HepG2 (cell line): Measurements from ENCODE around the gene MECR. TPM values are rescaled to one million over a fixed set of nuclear protein-coding genes. Genes with fewer than 3 reads are reported as not detected.

ENCODE experiments used
- ATM ChIP-seq: fragments of 450-650 bp; IDR thresholded peaks from 2 replicates; pipeline ENCODE4 v1.7.1; 2017; ENCODE audit warnings: mild to moderate bottlenecking, borderline replicate concordance
- CBX2 ChIP-seq, 2 experiments: fragments of 200-600 bp in 1 of 2; sonication (generic); formaldehyde crosslinking in 1 of 2; IDR thresholded peaks; 2 replicates each; pipeline versions ENCODE4 v1.7.0 to v1.8.1; 2018 to 2022; ENCODE audit warnings: low read depth in 2 of 2, low read length in 1 of 2, mild to moderate bottlenecking in 1 of 2, missing genetic modification reagents in 1 of 2
- ERF ChIP-seq: IDR thresholded peaks from 2 replicates; pipeline ENCODE4 v1.6.1; 2018; ENCODE audit warnings: missing biosample characterization, missing genetic modification reagents
- LRRFIP1 ChIP-seq: sonication (generic); formaldehyde crosslinking; conservative IDR thresholded peaks from 2 replicates; pipeline ENCODE4 v1.4.0; 2020; ENCODE audit warnings: missing genetic modification reagents
- MAFG ChIP-seq: sonication (generic); formaldehyde crosslinking; IDR thresholded peaks from 2 replicates; pipeline ENCODE4 v1.5.1; 2020; ENCODE audit warnings: mild to moderate bottlenecking, missing genetic modification reagents
- NFRKB ChIP-seq: fragments of 450-650 bp; IDR thresholded peaks from 2 replicates; pipeline ENCODE4 v1.6.1; 2017
- NR1H2 ChIP-seq: sonication (generic); formaldehyde crosslinking; IDR thresholded peaks from 2 replicates; pipeline ENCODE4 v1.8.1; 2022; ENCODE audit warnings: low read depth, missing genetic modification reagents, borderline replicate concordance
- RXRB ChIP-seq: IDR thresholded peaks from 2 replicates; pipeline ENCODE4 v1.6.1; 2016; ENCODE audit warnings: borderline replicate concordance, missing genetic modification reagents, missing compliant biosample characterization
- SMAD3 ChIP-seq: sonication (generic); formaldehyde crosslinking; IDR thresholded peaks from 2 replicates; pipeline ENCODE4 v1.4.0; 2020; ENCODE audit warnings: missing genetic modification reagents
- SOX5 ChIP-seq: IDR thresholded peaks from 2 replicates; pipeline ENCODE4 v1.6.1; 2016; ENCODE audit warnings: borderline replicate concordance
- ZBTB26 ChIP-seq: IDR thresholded peaks from 2 replicates; pipeline ENCODE4 v1.6.1; 2016; ENCODE audit warnings: missing compliant biosample characterization, missing genetic modification reagents, borderline replicate concordance
- ZBTB34 ChIP-seq: sonication (generic); formaldehyde crosslinking; IDR thresholded peaks from 2 replicates; pipeline ENCODE4 v1.8.0; 2022; ENCODE audit warnings: mild to moderate bottlenecking, missing genetic modification reagents
- ZFP36L2 ChIP-seq: sonication (generic); formaldehyde crosslinking; IDR thresholded peaks from 2 replicates; pipeline ENCODE4 v1.4.0; 2020; ENCODE audit warnings: missing genetic modification reagents
- ZHX1 ChIP-seq: sonication (generic); formaldehyde crosslinking; IDR thresholded peaks from 2 replicates; pipeline ENCODE4 v1.8.1; 2022; ENCODE audit warnings: low read depth, mild to moderate bottlenecking, missing genetic modification reagents
- ZNF101 ChIP-seq: sonication (generic); formaldehyde crosslinking; IDR thresholded peaks from 2 replicates; pipeline ENCODE4 v1.4.0; 2020; ENCODE audit warnings: mild to moderate bottlenecking, low read depth, missing genetic modification reagents, borderline replicate concordance
- ZNF512B ChIP-seq: sonication (generic); formaldehyde crosslinking; IDR thresholded peaks from 2 replicates; pipeline ENCODE4 v1.5.1; 2020; ENCODE audit warnings: missing genetic modification reagents, mild to moderate bottlenecking, borderline replicate concordance
- ZNF598 ChIP-seq: sonication (generic); formaldehyde crosslinking; IDR thresholded peaks from 2 replicates; pipeline ENCODE4 v1.5.1; 2020; ENCODE audit warnings: mild to moderate bottlenecking, missing genetic modification reagents, borderline replicate concordance
- polyA plus RNA-seq, 8 experiments: library from polyadenylated mRNA; depleted of rRNA in 3 of 8; stranded (reverse) in 7 of 8; unstranded in 1 of 8; fragments of >200 nt; fragmentation: Illumina TruSeq in 4 of 8; extraction: Trizol in 4 of 8; gene quantifications; 2 replicates each; pipeline versions ENCODE4 v1.2.1 to v1.2.3, GENCODE V29; 2011 to 2016; ENCODE audit warnings: low read depth in 4 of 8, missing spikeins in 1 of 8, mixed read lengths in 1 of 8; ENCODE audit not compliant: insufficient read depth in 1 of 8
- total RNA-seq, 5 experiments: library from RNA; depleted of rRNA; stranded (reverse); fragments of >200 nt; fragmentation: Illumina TruSeq; extraction: Trizol; gene quantifications; 2 replicates each; pipeline ENCODE4 v1.2.3, GENCODE V29; 2016; ENCODE audit warnings: low read depth in 1 of 5

Gene MECR
- total and polyA plus RNA-seq, 2 of the 13 experiments (the other 11 are each of a cell fraction or from before 2014, with no cell fraction given), result 18.8 to 24.9 TPM

- TF ChIP-seq NFRKB, result no peak
- peak; percentile 69; the same call in 1 of the 2 replicates for TF ChIP-seq RXRB (CRISPR knock-in tag)
- 0 out of 2 replicates have a peak, but pooled peaks have one; percentile 1 for TF ChIP-seq SMAD3 (CRISPR knock-in tag)
- 0 out of 2 replicates have a peak, but pooled peaks have one; percentile 56 for TF ChIP-seq SOX5
- TF ChIP-seq CBX2 (IDR thresholded peaks at IDR 0.05; ENCODE audit: low read depth, low read length), result no peak
- TF ChIP-seq CBX2 (CRISPR knock-in tag; IDR thresholded peaks at IDR 0.05; ENCODE audit: low read depth), result no peak
- no peak for TF ChIP-seq ZNF101
- no peak for TF ChIP-seq MAFG (CRISPR knock-in tag)
- TF ChIP-seq LRRFIP1 (CRISPR knock-in tag), result no peak
- TF ChIP-seq ZHX1 (CRISPR knock-in tag), result peak; percentile 69
- no peak for TF ChIP-seq NR1H2 (CRISPR knock-in tag)
- TF ChIP-seq ZFP36L2, result no peak
- no peak for TF ChIP-seq ATM
- TF ChIP-seq ZBTB34 (CRISPR knock-in tag), result no peak
- 0 out of 2 replicates have a peak, but pooled peaks have one; percentile 24 for TF ChIP-seq ZBTB26 (CRISPR knock-in tag)
- TF ChIP-seq ERF (CRISPR knock-in tag), result peak; percentile 87
- no peak; the same call in 1 of the 2 replicates for TF ChIP-seq ZNF598 (CRISPR knock-in tag)
- TF ChIP-seq ZNF512B (CRISPR knock-in tag), result no peak
These were observed 49.1 kb downstream of the MECR start, which contains the start of gene SRSF4 (continued) for GRCh38 chr1:29181413-29182225.
